NK-92 treated with Interleukin-12 subunit alpha and Interleukin-12 subunit beta, amount 100 ng/mL, for 24 hours (cell line): ENCODE data around the gene C5AR2.
A peak's percentile ranks its signal among the peaks of the same experiment; 100 is the strongest.
"Not testable (repeated sequence)": the region's sequence is repeated elsewhere in the genome, so short reads cannot be mapped to it uniquely, and the experiment has no call there.

Source experiments
- DNase-seq: peaks from one replicate; lab custom pipeline; 2025; lab: John Stamatoyannopoulos, UW

Gene C5AR2

GRCh38 chr19:47331931-47332547 lies at the start of gene C5AR2:
TSS of gene C5AR2 (plus strand) at chr19:47332175. CDS start at chr19:47340800, 8,625 bp downstream.
- no peak for DNase-seq

- no peak for DNase-seq
Observed at GRCh38 chr19:47283405-47284059, 48.4 kb upstream of the C5AR2 start.

GRCh38 chr19:47284324-47284899 lies 47.6 kb upstream of the C5AR2 start:
- no peak for DNase-seq

GRCh38 chr19:47296036-47296435 lies 35.9 kb upstream of the C5AR2 start:
- DNase-seq: peak; percentile 65

- not testable (repeated sequence) for DNase-seq
Observed at GRCh38 chr19:47300867-47301266, 31.1 kb upstream of the C5AR2 start.

GRCh38 chr19:47302249-47302648 lies 29.7 kb upstream of the C5AR2 start:
- DNase-seq: no peak

GRCh38 chr19:47303966-47304365 lies 28.0 kb upstream of the C5AR2 start:
- no peak for DNase-seq

GRCh38 chr19:47305309-47305751 lies 26.6 kb upstream of the C5AR2 start:
- DNase-seq: no peak

- no peak for DNase-seq
Observed at GRCh38 chr19:47306303-47306702, 25.7 kb upstream of the C5AR2 start.

- DNase-seq: no peak
Observed at GRCh38 chr19:47309038-47309437, 22.9 kb upstream of the C5AR2 start.

GRCh38 chr19:47309608-47310007 lies 22.4 kb upstream of the C5AR2 start, which contains the start of gene C5AR1:
TSS of gene C5AR1 (plus strand) at chr19:47309861. CDS start at chr19:47309896, 35 bp downstream.
- no peak for DNase-seq

- DNase-seq: no peak
Observed at GRCh38 chr19:47310323-47310722, 21.7 kb upstream of the C5AR2 start.

- no peak for DNase-seq
Observed at GRCh38 chr19:47310819-47311218, 21.2 kb upstream of the C5AR2 start.

- DNase-seq: no peak
Observed at GRCh38 chr19:47312366-47313006, 19.5 kb upstream of the C5AR2 start.

GRCh38 chr19:47313754-47314295 lies 18.1 kb upstream of the C5AR2 start:
- DNase-seq: no peak

GRCh38 chr19:47315125-47315821 lies 16.7 kb upstream of the C5AR2 start:
- peak; percentile 67 for DNase-seq

- DNase-seq: no peak
Observed at GRCh38 chr19:47316513-47316912, 15.5 kb upstream of the C5AR2 start.

- DNase-seq: no peak
Observed at GRCh38 chr19:47319923-47320871, 11.8 kb upstream of the C5AR2 start.

GRCh38 chr19:47321630-47322029 lies 10.3 kb upstream of the C5AR2 start:
- DNase-seq: no peak

- no peak for DNase-seq
Observed at GRCh38 chr19:47322058-47322457, 9.9 kb upstream of the C5AR2 start.

- DNase-seq: no peak
Observed at GRCh38 chr19:47323409-47323808, 8.6 kb upstream of the C5AR2 start.
